Globus pallidus (tissue), 1 donor: ENCODE data around the gene CRABP1.

Experiments
- DNase-seq: peaks from one replicate; pipeline ENCODE4 v3.0.0-alpha.2; 2015; ENCODE audit warnings: low spot score

Gene CRABP1

DNA sequence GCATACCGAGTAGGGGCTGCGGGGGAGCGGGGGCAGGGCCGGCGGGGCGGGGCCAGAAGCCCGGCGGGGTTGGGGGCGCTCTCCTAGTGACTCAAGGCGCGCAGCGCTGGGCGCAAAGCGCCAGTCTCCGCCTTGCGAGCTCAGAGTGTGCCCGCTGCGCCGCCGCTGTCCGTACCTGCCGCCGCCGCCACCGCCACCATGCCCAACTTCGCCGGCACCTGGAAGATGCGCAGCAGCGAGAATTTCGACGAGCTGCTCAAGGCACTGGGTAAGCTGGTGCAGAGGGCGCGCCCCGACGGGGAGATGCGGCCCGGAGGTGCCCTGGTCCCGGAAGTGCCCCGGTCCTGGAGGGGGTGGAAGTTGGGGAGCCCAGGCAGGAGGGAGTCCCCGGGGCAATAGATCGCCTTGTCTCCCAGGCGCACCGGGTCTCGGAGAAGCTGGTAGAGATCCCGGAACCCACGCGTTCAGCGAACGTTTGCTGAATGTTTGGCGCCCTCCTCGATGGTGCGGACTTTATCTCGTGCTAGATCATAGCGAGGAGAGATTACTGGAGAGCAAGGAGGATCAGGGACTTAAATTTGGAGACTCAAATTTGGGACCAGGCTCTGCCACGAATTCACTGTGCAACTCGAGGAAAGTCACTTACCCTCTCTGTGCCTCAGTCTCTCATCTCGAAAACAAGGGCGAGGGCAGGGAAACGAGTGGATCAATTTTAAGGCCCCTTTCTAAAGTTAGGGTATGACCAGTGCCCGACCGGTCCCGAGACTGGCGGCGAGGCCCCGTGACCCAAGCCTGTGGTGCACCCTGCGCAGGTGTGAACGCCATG lies at the start of gene CRABP1:
Gene CRABP1, plus strand, starts transcription at position 123 of the 826 bp plus-strand sequence. Its CDS starts 76 bp downstream, at position 199.
- DNase-seq = no peak

DNA sequence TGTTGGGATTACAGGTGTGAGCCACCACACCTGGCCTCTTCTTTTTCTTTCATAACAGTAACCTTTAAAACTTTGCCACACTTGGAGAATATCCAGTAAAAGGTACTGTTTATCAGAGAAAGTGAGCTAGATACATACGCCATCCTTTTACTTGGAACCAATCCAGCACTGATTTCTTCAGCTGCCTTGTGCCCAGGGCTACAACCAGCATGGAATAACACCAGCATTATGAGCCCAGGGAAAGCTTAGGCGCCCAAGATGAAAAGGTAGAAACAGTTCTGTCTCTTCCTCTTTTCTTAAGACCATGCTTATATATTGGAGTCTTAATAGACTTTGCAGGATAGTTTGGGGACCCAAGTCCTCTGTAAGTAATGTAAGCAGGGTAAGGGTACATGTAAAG lies 49.1 kb upstream of the CRABP1 start:
- no peak for DNase-seq

- no peak for DNase-seq
Measured at GRCh38 chr15:78291698-78292097, 48.5 kb upstream of the CRABP1 start.

DNA sequence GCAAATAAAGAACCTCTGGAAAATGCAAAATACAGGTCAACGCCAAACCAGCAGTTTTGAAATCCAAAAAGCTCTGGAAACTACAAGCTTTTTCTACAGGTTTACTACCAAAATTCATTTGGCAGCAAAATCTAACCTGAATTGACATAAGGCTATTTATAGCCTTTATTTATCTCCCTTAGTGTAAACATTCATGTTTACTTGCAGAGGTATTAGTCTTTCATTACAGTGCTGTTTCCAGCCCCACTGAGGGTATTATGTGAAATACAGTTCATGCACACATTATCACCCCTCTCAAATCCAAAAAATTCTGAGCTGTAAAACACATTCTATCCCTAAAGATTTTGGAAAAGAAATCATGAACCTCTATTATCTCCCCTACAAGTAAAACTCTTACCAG lies 47.9 kb upstream of the CRABP1 start:
- DNase-seq = no peak

GRCh38 chr15:78299101-78299930 lies 40.8 kb upstream of the CRABP1 start, which contains the start of gene SKIC8:
Gene SKIC8 (minus strand): TSS chr15:78299609. CDS start chr15:78295686, 3,923 bp downstream.
- peak; percentile 85 for DNase-seq

DNA sequence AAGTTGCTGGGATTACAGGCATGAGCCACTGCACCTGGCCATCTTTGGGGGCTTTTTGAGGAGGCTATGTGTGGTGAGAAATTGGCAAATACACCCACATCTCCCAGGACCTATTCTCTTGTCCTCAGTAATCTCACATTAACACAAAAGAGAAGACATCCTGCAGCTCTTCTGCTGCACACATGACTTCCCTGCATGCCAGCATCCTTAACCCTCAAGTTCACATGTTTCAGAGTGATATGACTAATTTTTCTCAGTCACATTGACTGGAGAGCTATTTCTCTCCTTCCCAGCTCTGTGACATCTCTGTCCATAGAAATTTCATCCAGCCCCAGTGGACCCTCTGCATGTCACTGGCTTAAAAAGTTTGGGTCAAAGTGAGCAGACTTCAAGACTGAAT lies 38.8 kb upstream of the CRABP1 start:
- DNase-seq = no peak

GRCh38 chr15:78301828-78302227 lies 38.3 kb upstream of the CRABP1 start:
- DNase-seq = no peak

DNA sequence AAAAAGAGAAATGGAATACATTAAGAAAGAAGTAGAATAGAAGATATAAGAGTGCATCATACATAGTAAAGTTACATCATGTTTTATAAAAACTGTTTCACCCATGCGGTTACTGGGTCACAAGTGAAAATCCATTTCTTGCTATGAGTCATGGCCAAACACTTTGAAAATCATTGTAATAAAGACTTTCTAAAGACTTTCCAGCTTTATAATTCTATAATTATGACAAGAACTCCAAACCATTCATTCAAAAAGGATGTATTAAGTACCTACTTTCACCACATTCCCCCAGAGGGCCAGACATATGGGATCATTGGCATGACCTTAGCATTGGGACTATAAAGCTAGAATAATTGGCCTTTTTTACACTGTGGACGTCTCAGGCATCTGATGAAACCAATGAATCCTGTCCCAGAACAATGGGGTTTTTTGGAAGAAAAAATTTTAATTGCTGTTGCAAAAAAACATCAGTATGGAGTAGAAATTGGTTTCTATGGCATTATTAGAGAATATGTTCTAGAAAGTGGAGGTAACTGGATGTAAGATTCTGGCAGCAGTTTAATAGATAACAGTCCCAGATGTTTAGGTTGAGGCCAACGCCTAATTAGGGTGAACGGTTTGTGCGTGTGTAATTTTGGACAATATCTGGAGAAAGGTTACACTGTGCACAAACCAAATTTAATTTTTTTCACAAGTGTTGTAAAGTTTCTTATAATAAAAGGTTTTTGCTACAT lies 37.4 kb upstream of the CRABP1 start:
- no peak for DNase-seq

DNA sequence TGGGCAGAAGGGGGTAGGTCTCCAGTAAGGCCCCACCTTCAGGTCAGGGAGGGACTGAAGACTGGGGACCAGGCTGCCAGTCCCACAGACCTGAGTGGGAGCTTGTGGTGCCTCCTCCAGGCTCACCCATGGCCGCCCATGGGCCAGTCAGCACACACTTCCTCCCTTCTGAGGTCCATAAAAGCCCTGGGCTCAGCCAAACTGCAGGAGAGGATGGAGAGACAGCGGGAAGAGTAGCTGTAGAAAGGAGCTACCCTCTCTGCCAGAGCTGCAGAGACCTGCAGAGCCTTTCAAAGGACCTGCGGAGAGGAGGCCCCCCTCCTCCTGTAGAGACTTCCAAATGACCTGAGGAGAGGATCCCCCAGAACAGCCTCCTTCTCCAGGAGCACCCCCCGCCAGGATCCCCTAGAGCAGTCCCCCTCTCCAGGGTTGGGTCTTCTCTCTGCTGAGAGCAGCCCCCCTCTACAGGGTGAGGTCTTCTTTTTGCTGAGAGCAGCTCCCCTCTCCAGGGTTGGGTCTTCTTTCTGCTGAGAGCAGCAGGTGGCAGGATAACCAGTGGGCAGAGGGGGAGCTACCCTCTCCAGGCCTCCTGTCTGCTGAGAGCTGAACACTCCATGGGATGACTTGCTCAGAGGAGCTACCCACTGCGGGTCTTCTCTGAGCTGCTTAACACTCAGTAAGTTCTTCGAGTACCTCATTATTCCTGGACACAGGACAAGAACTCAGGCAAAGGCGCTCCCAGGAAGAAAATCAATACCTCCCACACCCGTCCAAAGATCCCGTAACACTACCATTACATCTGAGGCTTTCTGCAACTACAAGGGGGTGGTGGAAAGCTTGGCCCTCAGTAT lies 35.7 kb upstream of the CRABP1 start:
- no peak for DNase-seq

- no peak for DNase-seq
Measured at GRCh38 chr15:78306176-78306774, 33.9 kb upstream of the CRABP1 start.

DNA sequence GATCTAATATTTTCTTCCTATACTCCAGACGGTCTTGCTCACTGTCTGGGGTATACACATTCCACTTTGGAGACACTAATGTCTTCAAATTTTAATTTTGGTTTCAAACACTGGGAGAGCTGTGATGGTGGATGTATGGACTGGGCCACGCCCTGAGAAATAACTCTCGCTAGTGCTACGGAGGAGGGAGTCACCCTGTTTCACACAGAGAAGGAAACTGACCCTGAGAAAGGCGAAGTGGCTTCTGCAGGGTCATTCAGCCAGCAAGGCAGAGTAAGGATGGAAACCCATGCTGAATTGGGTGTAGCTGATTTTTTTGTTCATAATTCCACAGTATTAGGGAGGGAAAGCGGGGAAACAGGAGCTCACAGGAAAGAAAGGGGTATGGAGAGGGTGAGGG lies 32.2 kb upstream of the CRABP1 start:
- no peak for DNase-seq

DNA sequence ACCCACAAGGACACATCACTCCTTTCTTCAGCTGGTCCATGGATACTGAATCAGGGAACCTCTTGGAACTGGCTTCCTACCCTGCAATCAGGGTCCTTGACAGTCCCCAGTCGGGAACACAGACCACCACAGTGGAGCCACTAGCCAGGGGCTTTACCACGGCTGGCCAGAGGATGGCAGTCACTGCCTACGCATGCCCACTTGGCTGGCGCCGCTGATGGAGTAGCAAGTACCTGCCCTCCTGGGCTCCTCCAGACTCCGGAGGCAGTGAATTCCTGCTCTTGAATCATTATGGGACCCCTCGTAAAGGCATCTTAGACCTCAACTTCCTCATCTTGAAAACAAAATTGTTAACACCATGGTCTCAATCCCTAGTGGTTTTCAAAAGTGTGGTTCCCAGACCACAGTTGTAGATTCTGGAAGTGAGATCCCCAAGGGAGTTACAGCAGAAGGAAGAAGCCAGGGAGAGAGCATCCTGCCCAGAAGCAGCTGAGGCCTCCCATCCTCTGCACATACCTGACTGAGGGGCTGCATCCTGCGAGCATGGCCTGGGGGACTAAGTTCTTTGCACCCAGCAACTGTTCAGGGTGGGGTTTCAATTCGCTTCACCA lies 31.6 kb upstream of the CRABP1 start:
- DNase-seq = peak; percentile 43

DNA sequence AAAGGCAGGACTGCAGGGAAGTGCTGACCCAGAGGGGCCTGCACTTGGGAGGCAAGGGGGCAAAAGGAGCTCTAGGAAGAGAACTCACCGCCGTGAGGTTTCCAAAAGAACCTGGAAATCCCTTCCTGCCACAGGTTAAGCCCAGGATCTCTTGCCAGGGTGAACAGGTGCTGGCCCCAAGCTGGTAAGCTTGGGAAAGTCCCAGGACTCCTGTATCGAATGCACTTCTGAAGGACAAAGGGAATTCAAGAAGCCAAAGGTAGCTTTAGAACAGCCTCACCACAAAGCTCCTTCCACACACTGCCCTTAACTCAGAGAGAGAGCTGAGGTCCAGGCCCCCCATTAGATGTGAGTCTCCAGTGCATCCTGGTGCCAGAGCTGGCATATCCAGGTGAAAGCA lies 28.9 kb upstream of the CRABP1 start:
- no peak for DNase-seq

GRCh38 chr15:78312536-78312935 lies 27.6 kb upstream of the CRABP1 start:
- DNase-seq = no peak

GRCh38 chr15:78312957-78313356 lies 27.2 kb upstream of the CRABP1 start:
- DNase-seq = no peak

GRCh38 chr15:78313383-78313782 lies 26.8 kb upstream of the CRABP1 start:
- DNase-seq = no peak

GRCh38 chr15:78314181-78314581 lies 26.0 kb upstream of the CRABP1 start:
- no peak for DNase-seq

DNA sequence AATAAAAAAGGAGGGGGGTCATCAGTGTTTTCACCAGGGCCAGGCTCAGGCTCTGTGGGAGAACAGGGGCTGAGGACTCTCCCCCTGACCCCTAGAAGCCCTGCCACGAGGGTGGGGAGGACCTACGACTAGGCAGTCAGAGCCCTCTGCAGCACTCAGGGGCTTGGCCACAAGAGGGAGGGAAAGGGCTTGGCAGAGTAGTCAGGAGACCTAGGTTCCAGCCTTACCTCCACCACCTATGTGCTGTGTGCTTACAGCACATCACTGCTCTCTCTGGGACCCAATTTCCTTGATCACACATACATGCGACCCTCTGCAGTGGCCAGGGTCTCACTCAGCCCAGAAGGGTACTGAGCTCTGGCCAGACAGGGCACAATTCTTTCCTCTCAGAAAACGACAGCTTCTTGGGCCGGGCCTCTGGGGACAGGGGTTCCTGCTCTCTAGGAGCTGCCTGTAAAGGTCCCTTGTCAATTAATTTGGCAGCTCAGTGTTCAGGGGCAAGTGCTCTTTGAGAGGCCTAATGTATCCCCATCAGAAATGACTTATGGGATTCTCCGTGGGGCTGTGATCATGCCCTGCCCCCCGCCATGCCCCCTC lies 24.4 kb upstream of the CRABP1 start:
- DNase-seq = no peak

DNA sequence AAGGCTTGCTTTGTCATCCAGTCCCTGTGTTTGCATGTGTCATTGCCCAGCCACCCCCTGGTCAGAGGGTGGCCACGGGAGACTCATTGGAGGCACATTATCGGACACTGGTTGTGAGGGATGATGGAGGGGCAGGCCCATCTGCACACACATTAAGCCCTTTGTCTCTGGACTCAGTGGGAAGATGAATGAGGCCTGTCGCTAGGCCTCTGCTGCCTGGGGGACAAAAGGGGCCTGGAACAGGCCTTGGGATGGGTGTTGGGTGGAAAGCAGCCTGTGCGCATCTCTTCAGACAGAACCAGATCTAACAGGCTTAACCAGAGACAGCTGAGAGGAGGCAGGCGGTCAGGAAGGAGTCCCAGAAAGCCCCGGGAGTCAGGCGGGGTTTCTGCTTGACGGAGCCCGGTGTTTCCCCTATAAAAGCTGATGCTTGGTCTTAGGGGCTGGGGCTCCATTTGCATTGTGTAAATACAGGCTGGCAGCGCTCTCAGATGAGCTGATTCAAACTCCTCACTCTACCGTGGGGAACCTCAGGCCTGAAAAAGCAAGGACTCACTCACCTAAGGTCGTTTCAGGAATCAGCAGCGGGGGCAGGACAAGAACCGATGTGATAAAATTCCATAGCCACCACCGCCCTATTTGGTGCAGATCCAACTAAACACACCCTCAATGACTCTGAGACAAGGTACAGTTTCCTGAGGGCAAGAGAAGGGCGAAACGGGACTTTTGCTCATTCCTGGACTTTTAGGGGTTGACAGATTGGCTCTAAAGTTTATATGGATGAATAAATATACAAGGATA lies 23.7 kb upstream of the CRABP1 start:
- peak; percentile 91 for DNase-seq
